HG02623 (cell line): Measurements from ENCODE around the gene ZFP57.
"Not testable (repeated sequence)": the region's sequence is repeated elsewhere in the genome, so short reads cannot be mapped to it uniquely, and the experiment has no call there.

Experiments
- ATAC-seq: cut with Tn5 transposase; IDR thresholded peaks from one replicate; pipeline ENCODE4 v1.9.1; 2021; ENCODE audit warnings: moderate library complexity; ENCODE audit not compliant: unreplicated experiment

Gene ZFP57

DNA sequence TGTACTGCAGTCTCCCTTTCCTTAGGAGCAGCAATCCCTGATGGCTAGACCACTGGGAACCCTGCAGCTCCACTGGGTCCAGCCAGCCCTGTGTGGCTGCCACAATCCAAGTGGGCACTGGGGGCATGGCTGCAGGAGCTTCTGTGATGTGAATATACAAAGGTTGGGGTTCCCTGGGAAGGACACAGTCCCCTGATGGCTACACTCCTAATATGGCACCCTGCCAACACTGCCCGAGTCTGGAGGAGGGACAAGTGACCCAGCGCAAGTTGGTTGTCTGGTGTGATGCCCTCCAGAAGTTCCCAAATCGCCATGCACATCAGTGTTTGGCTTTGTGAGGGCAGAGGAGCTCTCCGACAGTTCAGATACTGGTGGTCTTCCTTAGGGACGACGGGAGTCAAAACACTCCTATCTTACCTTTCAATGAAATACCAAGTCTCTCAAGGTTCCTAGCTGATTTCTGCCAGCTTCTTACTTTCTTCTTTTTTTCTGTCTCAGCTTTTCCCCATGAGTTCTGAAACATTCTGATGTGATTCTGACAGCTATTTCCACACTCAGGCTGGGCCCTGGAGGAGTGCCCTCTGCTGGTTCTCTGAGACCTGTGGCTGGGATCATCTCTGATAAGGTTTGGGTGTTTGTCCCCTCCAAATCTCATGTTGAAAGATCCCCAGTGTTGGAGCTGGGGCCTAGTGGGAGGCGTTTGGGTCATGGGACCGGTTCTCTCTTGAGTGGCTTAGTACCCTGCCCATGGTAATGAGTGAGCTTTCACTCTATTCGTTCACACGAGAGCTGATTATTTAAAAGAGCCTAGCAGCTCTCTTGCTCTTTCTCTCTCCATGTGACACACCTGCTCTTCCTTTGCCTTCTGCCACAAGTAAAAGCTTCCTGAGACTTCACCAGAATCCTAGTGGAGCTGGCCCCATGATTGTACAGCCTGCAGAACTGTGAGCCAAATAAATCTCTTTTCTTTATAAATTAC, 15.5 kb upstream of the ZFP57 start:
- ATAC-seq, result no peak

GRCh38 chr6:29694637-29695036, 13.7 kb upstream of the ZFP57 start:
- ATAC-seq, result no peak

DNA sequence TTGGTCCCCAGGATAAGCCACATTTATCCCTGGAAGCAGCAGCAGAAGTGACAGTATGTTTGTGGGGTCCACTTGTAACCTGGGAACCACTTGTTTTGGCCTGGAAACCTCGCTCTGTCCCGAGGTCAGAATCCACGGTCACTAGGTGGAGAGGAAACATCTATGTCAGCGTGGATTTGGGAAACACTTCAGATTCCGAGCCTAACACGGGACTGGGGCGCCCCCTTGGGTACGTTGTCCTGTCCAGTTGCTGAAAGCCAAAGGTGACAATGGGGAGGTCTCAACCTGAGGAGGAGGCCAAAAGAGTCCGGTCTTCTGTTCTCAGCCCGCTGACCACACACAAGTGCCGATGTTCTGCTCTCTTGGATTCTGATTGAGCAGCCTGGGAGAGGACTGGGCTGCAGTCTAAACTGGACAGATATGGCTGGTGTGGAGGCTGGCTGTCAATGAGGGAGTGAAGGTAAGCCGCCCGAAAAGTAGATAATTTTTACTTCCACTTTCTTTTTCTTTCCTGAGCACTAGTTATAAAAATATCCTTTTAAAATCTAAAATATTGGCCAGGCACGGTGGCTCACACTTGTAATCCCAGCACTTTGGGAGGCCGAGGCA, 4.9 kb upstream of the ZFP57 start:
- no peak for ATAC-seq

- ATAC-seq, result no peak
Measured at GRCh38 chr6:29681811-29682210, 859 bp upstream of the ZFP57 start.

GRCh38 chr6:29680416-29680815, 536 bp downstream of the ZFP57 start:
- no peak for ATAC-seq

- no peak for ATAC-seq
Measured at GRCh38 chr6:29679962-29680361, 990 bp downstream of the ZFP57 start.

GRCh38 chr6:29678114-29678513, 2.8 kb downstream of the ZFP57 start:
- ATAC-seq, result no peak

GRCh38 chr6:29676981-29677601, 3.9 kb downstream of the ZFP57 start:
- ATAC-seq, result no peak

- no peak for ATAC-seq
Measured at GRCh38 chr6:29675561-29675960, 5.4 kb downstream of the ZFP57 start.

DNA sequence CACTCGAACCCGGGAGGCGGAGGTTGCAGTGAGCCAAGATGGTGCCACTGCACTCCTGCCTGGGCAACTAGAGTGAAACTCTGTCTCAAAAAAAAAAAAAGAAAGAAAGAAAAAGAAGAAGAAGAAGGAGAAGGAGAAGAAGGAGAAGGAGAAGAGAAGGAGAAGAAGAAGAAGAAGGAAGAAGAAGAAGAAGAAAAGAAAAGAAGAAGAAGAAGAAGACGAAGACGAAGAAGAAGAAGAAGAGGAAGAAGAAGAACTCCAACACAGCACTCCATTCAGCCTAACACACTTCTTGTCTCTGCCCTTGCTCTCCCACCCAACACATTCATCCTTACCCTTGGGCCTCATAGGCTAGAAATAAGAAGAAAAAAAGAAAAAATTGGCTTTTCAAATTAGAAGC, 6.9 kb downstream of the ZFP57 start:
- no peak for ATAC-seq

- ATAC-seq, result no peak
Measured at GRCh38 chr6:29673161-29673560, 7.8 kb downstream of the ZFP57 start.

DNA sequence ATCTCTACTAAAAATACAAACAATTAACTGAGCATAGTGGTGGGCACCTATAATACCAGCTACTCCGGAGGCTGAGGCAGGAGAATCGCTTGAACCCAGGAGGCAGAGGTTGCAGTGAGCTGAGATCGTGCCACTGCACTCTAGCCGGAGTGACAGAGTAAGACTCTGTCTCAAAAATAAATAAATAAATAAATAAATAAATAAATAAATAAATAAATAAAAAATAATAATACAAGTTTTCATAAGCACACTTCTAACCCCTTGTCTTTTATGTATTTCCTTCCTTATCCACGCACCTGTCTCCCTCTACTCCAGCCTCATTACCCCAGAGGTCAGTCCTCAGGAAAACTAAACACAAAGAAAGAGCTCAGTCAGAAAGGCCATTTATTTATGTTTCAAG, 8.8 kb downstream of the ZFP57 start:
- ATAC-seq, result not testable (repeated sequence)

DNA sequence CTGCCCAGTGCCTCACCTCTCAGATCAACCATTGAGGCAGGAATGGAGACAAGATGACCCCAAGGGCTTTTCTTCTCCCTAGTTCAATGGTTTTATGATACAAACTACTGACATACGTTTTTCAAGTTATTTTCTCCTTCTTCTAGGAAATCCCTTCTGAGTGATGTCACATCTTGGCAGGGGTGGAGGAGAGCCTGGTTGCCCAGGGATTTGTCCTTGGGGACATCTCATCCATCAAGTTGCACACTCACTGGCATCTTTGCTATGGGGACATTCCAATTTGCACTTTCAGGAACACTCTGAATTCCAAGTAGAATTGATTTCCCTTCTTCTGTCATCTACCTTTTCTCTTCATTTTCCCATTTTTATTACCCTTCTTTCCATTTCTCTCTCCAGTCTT, 9.9 kb downstream of the ZFP57 start:
- no peak for ATAC-seq

- ATAC-seq, result no peak
Measured at GRCh38 chr6:29667158-29667557, 13.8 kb downstream of the ZFP57 start.

GRCh38 chr6:29666826-29667130, 14.2 kb downstream of the ZFP57 start:
- no peak for ATAC-seq

DNA sequence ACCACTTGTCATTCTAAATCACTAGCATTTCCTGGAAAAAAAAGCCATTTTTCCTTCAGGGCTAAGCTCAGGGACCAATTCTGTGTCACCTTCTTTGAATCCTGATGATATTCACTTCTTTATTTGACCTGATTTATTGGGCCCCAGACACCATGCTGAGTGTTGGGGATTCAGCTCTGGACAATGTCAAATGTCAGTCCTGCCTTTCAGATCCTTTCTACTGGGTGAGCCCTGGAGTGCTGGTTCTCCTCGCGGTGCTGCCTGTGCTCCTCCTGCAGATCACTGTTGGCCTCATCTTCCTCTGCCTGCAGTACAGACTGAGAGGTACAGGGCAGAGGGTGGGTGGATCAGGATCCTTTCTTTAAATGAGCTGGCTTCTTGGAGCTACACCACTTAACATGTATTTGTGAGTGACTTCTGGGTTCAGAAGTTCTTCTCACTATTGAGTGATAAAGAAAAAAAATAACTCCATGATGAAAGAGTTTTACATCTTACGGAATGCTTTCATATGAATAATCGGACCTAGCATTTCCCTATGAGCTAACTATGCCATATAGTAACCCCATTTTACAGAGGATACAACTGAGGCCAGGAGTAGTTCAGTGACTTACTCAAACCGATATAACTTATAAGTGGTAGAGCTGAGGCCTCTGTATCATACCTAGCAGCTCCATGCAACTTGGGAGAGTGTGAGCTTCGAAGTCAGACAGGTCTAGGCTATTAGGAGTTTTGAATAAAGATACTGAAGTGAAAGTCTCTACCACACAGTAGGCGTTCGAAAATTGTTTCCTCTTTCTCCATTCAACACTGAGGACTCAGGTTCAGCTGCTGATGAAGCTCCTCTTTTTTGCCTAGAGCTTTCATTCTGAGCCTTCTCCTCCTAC, 14.8 kb downstream of the ZFP57 start:
- no peak for ATAC-seq

DNA sequence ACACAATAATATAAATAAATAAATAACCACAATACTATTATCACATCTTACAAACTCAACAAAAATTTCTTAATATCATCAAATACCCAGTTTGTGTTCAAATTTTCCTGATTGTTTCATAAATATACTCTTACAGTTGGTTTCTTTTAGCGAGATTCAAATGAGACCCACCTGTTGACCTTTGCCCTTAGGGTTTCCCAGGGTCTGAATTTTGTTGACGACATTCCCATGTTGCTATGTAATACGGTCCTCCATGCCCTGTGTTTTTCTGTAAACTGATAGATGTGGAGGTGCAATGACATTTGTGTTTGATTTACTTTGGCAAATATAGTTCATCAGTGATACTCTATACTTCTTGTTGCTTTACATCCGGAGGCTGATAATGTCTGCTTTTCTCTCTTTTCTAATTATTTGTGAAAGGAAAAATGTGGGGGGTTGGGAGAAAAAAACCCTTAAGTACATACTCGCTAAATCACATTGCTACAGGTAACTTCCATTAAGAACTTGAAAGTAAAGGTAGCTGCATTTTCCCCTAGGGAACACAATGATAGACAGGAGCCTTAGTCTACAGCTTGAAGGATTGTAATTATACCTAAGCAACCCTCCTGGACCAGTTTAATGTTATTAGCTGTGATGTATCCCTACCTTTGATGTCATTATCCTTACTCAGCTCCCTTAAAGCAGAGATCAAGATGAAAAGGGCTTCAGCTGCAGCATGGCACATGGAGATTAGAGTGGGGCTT, 17.5 kb downstream of the ZFP57 start:
- no peak for ATAC-seq

GRCh38 chr6:29661502-29662141, 19.3 kb downstream of the ZFP57 start:
- ATAC-seq, result not testable (repeated sequence)

- ATAC-seq, result no peak
Measured at GRCh38 chr6:29661071-29661470, 19.9 kb downstream of the ZFP57 start.

DNA sequence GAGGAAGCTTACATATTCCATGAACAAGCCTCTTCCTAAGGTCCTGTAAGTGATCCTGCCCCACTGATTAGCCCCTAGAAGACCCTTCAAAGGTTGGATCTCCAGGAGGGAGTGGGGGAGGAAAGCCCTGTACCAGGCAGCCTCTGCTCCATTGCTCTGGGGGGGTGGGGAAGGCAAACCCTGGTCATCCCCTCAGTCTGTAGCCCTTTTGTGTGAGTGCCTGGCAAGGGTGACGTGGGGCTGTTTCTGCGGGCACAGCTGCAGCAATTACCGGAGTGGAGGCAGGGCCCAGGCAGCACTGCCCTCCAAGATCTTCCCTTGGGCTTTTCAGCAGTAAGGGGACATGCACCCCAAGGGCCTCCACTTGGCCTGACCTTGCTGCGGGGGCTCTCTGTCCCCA, 24.2 kb downstream of the ZFP57 start, which contains the start of gene MOG:
MOG (plus strand) TSS at position 295 of the 400 bp plus-strand sequence. CDS start 118 bp downstream, outside the sequence.
- ATAC-seq, result no peak
